GM15510 (cell line): Measurements from ENCODE around the gene PDIA5.

Experiments used
- POLR2A ChIP-seq: IDR thresholded peaks from 3 replicates; pipeline ENCODE4 v1.6.1; 2011; ENCODE audit warnings: borderline replicate concordance; ENCODE audit not compliant: insufficient read length; ENCODE audit errors: extremely low read depth

PDIA5 gene

GRCh38 chr3:123076496-123077418 lies 9.9 kb downstream of the PDIA5 start:
- no peak for TF ChIP-seq POLR2A

- TF ChIP-seq POLR2A = no peak
Measured at GRCh38 chr3:123078101-123078500, 11.3 kb downstream of the PDIA5 start.

- no peak for TF ChIP-seq POLR2A
Measured at GRCh38 chr3:123080864-123081562, 14.2 kb downstream of the PDIA5 start.

- no peak for TF ChIP-seq POLR2A
Measured at GRCh38 chr3:123081718-123082369, 15.0 kb downstream of the PDIA5 start.

GRCh38 chr3:123082370-123083065 lies 15.7 kb downstream of the PDIA5 start:
- TF ChIP-seq POLR2A = no peak

- no peak for TF ChIP-seq POLR2A
Measured at GRCh38 chr3:123083383-123084124, 16.7 kb downstream of the PDIA5 start.

- TF ChIP-seq POLR2A = no peak
Measured at GRCh38 chr3:123084192-123084591, 17.4 kb downstream of the PDIA5 start.

- TF ChIP-seq POLR2A = no peak
Measured at GRCh38 chr3:123084738-123085237, 18.0 kb downstream of the PDIA5 start.

GRCh38 chr3:123085293-123085931 lies 18.6 kb downstream of the PDIA5 start:
- TF ChIP-seq POLR2A = no peak

GRCh38 chr3:123085932-123086627 lies 19.3 kb downstream of the PDIA5 start:
- TF ChIP-seq POLR2A = no peak

GRCh38 chr3:123088387-123088786 lies 21.6 kb downstream of the PDIA5 start:
- no peak for TF ChIP-seq POLR2A

- no peak for TF ChIP-seq POLR2A
Measured at GRCh38 chr3:123089611-123090331, 22.9 kb downstream of the PDIA5 start.
